KMS-11 (cell line): ENCODE results near the gene FCGBP.
"Not testable (repeated sequence)": the region's sequence is repeated elsewhere in the genome, so short reads cannot be mapped to it uniquely, and the experiment has no call there.

Source experiments
- H2AFZ ChIP-seq: fragments of 200-600 bp; sonication (generic); 2 replicates; pipeline ENCODE4 v1.6.1; 2016; ENCODE audit warnings: antibody characterized with exemption, mixed run types, low read depth
- H3K27ac ChIP-seq: fragments of 200-600 bp; sonication (generic); 2 replicates; pipeline ENCODE4 v1.6.1; 2016; ENCODE audit warnings: mild to moderate bottlenecking, mixed run types
- H3K27me3 ChIP-seq: fragments of 200-600 bp; sonication (generic); 2 replicates; pipeline ENCODE4 v1.6.1; 2017; ENCODE audit warnings: mild to moderate bottlenecking, low read depth, mixed run types, moderate library complexity; ENCODE audit not compliant: insufficient read depth
- H3K36me3 ChIP-seq: fragments of 200-600 bp; sonication (generic); 2 replicates; pipeline ENCODE4 v1.6.1; 2017; ENCODE audit warnings: mild to moderate bottlenecking, mixed run types; ENCODE audit not compliant: insufficient read depth
- H3K4me1 ChIP-seq: fragments of 200-600 bp; sonication (generic); 2 replicates; pipeline ENCODE4 v1.6.1; 2016; ENCODE audit warnings: mild to moderate bottlenecking, low read depth, mixed run types; ENCODE audit not compliant: poor library complexity, severe bottlenecking
- H3K4me2 ChIP-seq: fragments of 200-600 bp; sonication (generic); 2 replicates; pipeline ENCODE4 v1.7.0; 2016; ENCODE audit warnings: mild to moderate bottlenecking, mixed run types
- H3K4me3 ChIP-seq: fragments of 200-600 bp; sonication (generic); IDR thresholded peaks from 2 replicates; pipeline ENCODE4 v1.6.1; 2017; ENCODE audit warnings: low read depth, low read length, mixed read lengths; ENCODE audit not compliant: insufficient read depth
- H3K79me2 ChIP-seq: fragments of 200-600 bp; sonication (generic); 2 replicates; pipeline ENCODE4 v1.6.1; 2016; ENCODE audit warnings: low read depth, mixed run types; ENCODE audit not compliant: insufficient read depth
- H3K9ac ChIP-seq: fragments of 200-600 bp; sonication (generic); 2 replicates; pipeline ENCODE4 v1.6.1; 2016; ENCODE audit warnings: mild to moderate bottlenecking, mixed run types
- H4K20me1 ChIP-seq: fragments of 200-600 bp; sonication (generic); 2 replicates; pipeline ENCODE4 v1.6.1; 2016; ENCODE audit warnings: mild to moderate bottlenecking, mixed run types; ENCODE audit not compliant: insufficient read depth
- TF ChIP-seq, protein P1 (sequence below): fragments of 200-600 bp; sonication (generic); conservative IDR thresholded peaks from 2 replicates; pipeline ENCODE4 v1.6.1; 2017; ENCODE audit warnings: low read depth, mild to moderate bottlenecking, antibody characterized with exemption, low read length, moderate library complexity, mixed read lengths

The FCGBP gene

DNA sequence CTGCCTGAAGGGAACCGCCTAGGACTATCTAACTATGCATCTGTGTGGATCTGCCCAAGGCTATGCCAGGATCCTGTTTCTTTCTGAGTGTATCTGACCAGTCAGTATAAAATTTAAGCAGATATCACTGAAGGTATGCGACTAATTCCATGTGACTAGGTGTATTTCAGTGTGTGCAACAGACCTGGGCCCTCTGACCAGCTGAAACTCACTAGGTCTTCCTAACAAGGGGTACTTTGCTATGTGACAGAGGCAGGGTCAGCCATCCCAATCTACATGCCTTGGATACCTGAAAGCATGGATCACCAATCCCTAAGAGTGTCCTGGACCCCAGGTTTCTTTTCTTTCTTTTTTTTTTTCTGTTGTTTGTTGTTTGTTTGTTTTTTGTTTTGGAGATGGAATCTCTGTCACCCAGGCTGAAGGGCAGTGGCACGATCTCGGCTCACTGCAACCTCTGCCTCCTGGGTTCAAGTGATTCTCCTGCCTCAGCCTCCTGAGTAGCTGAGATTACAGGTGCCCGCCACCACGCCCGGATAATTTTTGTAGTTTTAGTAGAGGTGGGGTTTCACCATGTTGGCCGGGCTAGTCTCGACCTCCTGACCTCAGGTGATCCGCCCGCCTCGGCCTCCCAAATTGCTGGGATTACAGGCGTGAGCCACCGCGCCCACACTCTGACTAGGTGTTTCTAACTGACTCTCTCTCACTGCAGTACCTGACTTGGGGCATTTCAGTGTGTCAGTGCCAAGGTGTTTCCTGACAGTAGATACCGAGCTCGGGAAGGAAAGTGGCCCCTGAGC is 43.5 kb downstream of the FCGBP start:
- Histone ChIP-seq H3K27ac (no peak overlapping the region), H3K4me1 (no peaks in the 10 kb centered on the region), H4K20me1 (no peaks in the 10 kb centered on the region), H3K27me3 (no peaks in the 10 kb centered on the region), H2AFZ (no peak overlapping the region), H3K79me2 (no peaks in the 10 kb centered on the region), H3K4me3 (no peak overlapping the region), H3K4me2 (no peak overlapping the region), H3K9ac (no peak overlapping the region), H3K36me3 (no peaks in the 10 kb centered on the region)
- TF ChIP-seq, protein P1, sequence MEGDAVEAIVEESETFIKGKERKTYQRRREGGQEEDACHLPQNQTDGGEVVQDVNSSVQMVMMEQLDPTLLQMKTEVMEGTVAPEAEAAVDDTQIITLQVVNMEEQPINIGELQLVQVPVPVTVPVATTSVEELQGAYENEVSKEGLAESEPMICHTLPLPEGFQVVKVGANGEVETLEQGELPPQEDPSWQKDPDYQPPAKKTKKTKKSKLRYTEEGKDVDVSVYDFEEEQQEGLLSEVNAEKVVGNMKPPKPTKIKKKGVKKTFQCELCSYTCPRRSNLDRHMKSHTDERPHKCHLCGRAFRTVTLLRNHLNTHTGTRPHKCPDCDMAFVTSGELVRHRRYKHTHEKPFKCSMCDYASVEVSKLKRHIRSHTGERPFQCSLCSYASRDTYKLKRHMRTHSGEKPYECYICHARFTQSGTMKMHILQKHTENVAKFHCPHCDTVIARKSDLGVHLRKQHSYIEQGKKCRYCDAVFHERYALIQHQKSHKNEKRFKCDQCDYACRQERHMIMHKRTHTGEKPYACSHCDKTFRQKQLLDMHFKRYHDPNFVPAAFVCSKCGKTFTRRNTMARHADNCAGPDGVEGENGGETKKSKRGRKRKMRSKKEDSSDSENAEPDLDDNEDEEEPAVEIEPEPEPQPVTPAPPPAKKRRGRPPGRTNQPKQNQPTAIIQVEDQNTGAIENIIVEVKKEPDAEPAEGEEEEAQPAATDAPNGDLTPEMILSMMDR, result no peak

GRCh38 chr19:39889872-39890754 is 44.3 kb downstream of the FCGBP start:
- not testable (repeated sequence) for H3K4me1 ChIP-seq, H3K9ac ChIP-seq, H3K4me3 ChIP-seq, H3K27ac ChIP-seq, H4K20me1 ChIP-seq, H3K27me3 ChIP-seq, H3K4me2 ChIP-seq, H2AFZ ChIP-seq, H3K79me2 ChIP-seq, H3K36me3 ChIP-seq

DNA sequence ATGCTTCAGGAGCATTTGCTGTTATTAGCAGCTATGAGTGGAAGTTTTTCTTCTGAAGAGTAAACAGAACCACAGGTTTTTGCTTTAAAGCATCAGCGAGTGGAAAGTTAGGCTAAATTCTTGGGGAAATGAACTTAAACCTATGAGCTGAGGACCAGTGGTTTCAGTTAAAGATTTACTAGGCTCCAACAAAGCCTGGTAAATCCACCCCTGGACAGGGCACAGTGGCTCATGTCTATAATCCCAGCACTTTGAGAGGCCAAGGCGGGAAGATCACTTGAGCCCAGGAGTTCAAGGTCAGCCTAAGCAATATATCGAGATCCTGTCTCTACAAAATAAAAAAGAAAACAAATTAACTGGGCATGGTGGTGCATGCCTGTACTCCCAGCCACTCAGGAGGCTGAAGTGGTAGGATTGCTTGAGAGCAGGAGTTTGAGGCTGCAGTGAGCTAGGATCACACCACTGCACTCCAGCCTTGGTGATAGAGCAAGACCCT is 46.9 kb downstream of the FCGBP start:
- H2AFZ ChIP-seq, H3K36me3 ChIP-seq, H4K20me1 ChIP-seq, H3K9ac ChIP-seq, H3K4me2 ChIP-seq, H3K4me1 ChIP-seq, H3K27me3 ChIP-seq, H3K4me3 ChIP-seq, H3K79me2 ChIP-seq, H3K27ac ChIP-seq: not testable (repeated sequence)

DNA sequence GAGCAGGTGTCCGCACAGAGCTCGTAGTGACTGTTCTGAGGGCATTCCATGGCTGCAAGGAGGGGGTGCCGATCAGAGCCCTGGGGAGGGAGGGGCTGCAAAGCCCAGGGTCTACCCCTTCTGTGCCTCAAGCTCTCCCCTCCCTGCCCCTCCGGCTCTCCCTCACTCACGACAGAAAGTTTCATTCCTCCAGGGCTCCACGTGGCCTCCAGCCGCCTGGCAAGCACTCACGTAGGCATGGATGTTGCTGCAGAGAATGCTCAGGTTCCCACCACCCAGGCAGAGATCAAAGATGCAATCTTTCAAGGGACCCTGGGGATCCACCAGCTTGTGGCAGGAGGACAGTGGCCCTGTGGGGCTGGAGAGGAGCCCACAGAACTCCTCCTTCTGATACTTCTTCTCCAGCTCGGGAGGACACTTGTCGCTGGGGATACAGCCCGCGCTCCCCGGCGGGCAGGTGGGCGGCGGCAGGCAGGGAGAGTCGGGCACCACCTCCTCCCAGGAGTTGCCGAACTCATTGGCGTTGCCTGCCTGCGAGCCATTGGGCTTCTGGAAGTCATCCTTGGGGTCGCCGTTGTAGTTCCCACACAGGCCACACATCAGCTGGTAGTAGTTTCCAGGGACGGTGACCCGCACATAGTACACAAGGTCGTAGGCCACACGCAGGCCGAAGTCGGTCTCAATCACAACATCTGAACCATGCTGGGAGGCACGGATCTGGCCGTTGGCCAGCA is 48.4 kb downstream of the FCGBP start:
- not testable (repeated sequence) for H3K27me3 ChIP-seq, H3K4me2 ChIP-seq, H3K4me3 ChIP-seq, H3K79me2 ChIP-seq, H4K20me1 ChIP-seq, H3K9ac ChIP-seq, H3K36me3 ChIP-seq, H2AFZ ChIP-seq, H3K27ac ChIP-seq, H3K4me1 ChIP-seq

DNA sequence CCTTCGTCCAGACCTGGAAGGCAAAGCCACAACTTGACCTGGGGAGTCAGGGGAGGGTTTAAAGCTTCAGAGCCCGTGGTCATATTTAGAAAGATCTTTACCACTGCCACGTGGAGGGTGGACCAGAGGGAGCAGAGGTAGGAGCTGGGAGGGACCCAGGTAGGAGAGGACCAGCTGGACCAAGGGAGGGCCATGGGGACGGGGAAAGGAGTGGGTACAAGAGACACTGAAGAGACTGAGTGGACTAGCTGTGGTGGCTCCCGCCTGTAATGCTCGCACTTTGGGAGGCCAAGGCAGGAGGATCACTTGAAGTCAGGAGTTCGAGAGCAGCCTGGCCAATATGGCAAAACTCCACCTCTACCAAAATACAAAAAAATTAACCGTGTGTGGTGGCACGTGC is 49.7 kb downstream of the FCGBP start:
- H3K27me3 ChIP-seq, H4K20me1 ChIP-seq, H3K4me1 ChIP-seq, H3K79me2 ChIP-seq, H3K36me3 ChIP-seq, H3K4me3 ChIP-seq, H2AFZ ChIP-seq, H3K4me2 ChIP-seq, H3K9ac ChIP-seq, H3K27ac ChIP-seq: not testable (repeated sequence)
